GM18861 (cell line): ENCODE results near the gene KCTD3.

Source experiments
- ATAC-seq: cut with Tn5 transposase; IDR thresholded peaks from one replicate; pipeline ENCODE4 v1.9.1; 2021; ENCODE audit not compliant: unreplicated experiment

KCTD3 gene

DNA sequence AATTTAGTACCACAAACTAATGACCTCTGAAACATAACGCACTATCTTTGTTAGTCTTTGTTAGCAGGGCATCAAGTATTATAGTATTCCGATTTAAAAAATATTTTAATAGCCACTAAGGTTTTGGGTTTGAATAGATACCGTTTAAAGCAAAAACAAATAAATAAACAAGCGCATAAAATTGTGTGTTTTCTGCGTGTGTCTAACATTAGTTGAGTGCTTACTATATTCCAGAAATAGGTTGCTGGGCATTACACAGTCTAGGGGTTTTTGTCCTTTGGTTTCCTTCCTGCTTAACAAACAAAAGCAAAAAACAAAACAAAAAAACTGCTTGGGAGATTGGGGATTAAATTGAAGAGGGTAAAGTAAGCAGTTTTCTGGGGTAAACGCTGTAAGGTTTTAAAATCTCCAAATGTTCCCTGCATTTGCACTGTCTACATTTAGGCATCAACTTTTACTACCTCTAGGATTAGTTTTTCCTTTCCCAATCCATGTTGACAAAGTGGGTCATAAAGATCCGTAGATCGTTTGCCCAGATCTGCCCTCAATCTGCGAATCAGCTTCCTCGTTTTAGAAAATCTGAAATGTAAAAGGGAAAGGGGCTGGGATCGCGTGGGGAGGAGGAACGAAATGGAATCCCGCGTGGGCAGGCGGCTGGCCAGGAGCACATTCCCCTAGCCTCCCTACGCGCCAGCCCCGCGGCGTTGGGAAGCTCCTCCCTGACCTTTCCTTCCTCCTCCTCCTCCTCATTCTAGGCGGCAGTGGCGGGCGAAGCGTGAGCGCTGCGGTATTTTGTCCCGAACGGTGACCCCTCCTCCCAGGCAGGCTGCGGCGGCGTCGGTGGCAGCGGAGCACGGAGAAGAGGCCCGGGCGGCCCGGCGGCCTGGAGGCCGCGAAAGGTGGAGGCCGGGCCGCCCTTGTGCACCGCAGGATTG lies at the start of gene KCTD3:
Gene KCTD3 (plus strand): TSS at position 749 of the 935 bp plus-strand sequence. CDS start 382 bp downstream, outside the sequence.
- peak; percentile 47 for ATAC-seq

DNA sequence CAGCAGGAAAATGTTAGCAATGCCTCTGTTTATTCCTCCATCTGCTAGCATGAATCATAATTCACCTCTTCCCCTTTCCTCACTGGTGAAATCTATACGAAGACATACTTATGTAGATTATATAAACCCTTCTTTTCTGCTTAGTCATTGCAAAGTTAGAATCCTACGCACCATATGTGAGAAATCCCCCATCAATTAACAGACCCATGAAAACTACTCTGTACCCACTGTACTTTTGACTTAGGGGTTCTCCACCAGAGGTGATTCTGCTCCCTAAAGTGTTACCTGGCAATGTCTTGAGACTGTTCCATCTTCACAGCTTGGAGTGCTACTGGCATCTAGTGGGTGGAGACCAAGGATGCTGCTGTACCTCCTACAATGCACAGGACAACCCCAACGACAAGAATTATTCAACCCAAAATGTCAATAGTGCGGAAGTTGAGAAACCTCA lies 49.6 kb upstream of the KCTD3 start:
- ATAC-seq, result no peak

GRCh38 chr1:215518594-215518993 lies 48.5 kb upstream of the KCTD3 start:
- no peak for ATAC-seq

- no peak for ATAC-seq
Measured at GRCh38 chr1:215521279-215521678, 45.8 kb upstream of the KCTD3 start.

DNA sequence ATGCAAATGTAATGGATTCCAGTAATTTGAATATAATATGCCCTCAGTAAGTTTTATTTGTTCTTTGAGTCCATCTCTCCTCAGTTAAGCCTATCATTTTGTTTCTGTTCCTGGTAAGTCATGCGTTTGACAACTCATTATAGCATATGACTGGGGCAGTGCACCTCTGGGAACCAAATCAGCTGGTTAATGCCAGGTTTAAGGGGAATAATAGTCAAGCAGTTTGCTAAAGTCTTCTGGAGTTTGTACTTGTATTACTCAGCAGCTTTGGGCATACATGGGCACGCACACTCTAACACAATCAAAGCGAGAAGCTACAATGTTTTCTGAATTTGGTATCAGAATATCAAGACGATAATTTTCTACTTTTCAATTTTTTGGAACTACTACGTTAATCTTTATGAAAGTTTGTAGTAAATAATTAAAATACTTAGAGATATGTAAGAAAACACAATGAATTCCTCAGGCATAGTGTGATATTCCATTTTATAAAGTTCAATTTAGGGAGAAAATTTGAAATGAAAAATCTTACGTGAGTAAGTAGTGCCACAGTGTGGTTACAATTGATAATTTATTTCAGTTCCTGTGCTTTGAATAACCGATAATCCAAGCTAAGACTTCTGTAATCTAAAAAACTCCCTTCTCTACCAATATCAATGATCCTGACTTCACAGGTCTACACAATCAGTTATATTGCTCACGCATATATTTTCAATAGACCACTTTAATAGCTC lies 43.8 kb upstream of the KCTD3 start:
- no peak for ATAC-seq

DNA sequence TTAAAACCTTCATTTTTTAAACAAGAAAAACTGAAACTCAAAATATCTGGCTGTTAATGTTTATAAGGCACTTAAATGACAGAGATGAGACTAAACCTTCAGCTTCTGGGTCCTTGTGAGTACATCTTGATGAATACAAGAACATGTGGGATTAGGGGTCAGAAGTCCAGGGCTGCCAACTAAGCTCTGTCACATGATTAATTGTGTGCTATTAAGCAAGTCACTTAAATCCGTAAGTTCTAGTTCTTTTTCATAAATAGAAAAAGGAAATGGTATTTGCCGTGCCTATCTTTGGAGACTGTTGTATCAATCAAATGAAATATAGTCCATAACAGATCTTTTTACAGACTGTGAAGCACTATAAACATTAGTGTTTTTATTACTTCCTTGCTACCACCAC lies 43.2 kb upstream of the KCTD3 start:
- no peak for ATAC-seq

- ATAC-seq, result peak; percentile 42
Measured at GRCh38 chr1:215526147-215526845, 40.8 kb upstream of the KCTD3 start.

DNA sequence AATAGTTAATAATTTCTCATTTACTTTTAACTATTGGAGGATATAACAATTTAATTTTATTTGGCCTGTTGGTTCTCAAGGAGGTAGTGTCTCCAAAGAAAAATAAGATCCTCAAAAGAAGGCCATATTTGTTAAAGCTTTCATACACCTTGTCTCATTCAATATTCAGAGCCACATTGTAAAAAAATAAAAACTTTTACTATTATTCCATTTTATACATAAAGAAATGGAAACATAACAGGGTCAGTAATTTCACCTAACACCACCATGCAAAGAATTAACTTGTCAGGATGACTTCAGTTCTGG lies 40.3 kb upstream of the KCTD3 start:
- no peak for ATAC-seq

GRCh38 chr1:215529111-215529510 lies 38.0 kb upstream of the KCTD3 start:
- ATAC-seq, result peak; percentile 82

DNA sequence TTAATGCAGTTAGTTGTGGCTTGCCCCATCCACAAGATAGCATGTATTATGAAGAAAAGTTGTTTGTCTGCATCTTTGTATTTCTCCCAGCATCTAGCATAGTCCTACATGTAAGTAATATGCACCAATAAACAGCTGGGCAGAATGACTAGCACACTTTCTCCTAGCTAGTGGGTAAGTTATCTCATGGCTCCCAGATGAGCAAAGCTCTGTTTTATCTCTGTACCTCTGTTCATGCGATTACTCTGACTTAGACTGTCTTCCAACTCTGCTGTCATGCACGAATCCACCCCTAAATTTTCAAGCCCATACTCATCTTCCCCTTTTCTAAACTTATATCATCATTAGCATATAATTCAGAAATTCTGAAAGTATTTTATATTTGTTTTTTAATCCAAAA lies 37.5 kb upstream of the KCTD3 start:
- ATAC-seq, result no peak

GRCh38 chr1:215530401-215530984 lies 36.6 kb upstream of the KCTD3 start:
- ATAC-seq, result no peak

DNA sequence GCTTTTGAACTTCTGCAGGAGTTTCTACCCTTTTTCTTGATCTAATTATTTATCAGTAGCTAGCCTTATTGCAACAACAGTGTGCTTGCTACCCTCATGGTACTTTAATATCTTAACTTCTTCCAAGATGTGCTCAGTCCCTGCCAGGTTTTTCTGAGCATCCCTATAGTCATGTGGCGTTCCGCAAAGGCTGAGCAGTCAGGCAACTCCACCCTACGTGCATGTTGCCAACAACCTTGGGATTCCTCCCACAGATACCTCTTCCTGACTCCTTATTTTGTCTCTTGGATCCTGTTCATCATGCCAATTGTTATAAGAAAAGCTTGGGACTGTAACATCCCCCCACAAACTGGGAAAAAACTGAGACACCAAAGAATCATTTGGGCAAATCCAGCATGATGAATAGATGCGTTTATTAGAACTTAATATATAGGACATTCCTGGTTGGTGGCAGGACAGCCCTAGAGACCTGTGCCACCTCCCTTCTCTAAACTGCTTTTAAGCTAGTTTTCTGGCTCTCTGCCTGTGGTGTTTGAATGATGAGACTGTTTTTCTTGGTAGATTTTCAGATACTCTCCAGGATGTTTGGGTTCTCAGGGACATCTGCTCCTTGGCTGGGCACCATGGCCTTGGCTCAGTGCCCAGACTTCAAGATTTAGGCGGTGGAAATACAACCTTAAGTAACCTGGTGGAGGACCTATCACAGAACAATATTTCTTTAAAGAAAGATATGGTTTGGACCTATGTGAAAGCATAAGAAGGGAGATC lies 27.1 kb upstream of the KCTD3 start:
- ATAC-seq, result no peak

GRCh38 chr1:215542301-215542700 lies 24.8 kb upstream of the KCTD3 start:
- ATAC-seq, result no peak

DNA sequence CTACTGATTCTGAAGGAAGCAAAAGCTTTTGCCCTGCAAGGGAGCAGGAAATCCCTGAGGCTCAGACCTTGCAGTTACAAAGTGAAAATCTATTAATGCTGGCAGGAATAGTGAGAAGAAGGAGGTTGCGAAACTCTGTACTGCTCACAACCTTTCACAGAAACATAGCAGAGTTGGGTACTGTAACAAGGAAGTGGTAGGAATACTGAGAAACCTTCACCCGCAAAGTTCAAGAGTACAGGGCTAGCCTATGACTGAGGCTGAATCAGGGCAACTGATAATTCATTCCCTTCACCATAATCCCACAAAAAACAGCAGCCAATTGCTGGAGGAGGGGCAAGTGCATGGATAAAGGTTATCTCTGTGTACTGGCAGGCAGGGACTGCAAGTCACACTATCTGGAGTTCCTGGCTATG lies 23.9 kb upstream of the KCTD3 start:
- ATAC-seq, result peak; percentile 85

GRCh38 chr1:215543806-215544205 lies 23.3 kb upstream of the KCTD3 start:
- ATAC-seq, result no peak

DNA sequence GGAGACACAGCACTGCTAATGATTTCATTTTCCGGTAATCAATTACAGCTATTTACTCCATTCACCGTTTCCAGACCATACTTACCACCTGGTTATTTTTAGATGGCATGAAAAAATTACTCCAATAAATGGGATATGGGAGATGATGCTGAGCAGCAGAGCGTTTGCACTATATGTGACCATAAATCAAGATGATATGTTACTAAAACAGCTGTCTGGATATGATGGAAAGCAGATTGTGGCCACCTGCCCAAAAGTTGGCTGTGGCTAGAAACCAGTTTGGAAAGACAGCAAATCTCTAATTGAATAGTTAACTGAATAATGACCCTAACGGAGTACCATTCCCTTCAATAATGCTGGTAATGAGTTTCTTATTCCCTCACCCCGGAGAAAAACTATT lies 22.5 kb upstream of the KCTD3 start:
- no peak for ATAC-seq

- no peak for ATAC-seq
Measured at GRCh38 chr1:215545096-215545495, 22.0 kb upstream of the KCTD3 start.

DNA sequence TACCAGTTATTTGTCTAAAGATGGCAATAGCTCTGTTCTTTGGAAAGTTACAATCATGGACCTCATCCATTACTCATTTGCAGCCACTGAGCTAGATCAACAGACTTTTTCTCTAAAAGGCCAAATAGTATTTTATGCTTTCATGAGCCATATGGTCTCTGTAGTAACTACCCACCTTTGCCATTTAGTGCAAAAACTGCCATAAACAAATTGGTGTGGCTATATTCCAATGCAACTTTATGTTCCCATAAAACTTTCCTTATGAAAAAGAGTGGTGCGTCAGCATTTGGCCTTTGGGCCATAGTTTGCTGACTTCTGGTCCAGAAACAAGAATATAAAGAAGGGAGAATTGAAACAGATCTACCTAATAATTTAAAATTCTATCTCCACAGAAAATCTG lies 20.1 kb upstream of the KCTD3 start:
- ATAC-seq, result no peak

DNA sequence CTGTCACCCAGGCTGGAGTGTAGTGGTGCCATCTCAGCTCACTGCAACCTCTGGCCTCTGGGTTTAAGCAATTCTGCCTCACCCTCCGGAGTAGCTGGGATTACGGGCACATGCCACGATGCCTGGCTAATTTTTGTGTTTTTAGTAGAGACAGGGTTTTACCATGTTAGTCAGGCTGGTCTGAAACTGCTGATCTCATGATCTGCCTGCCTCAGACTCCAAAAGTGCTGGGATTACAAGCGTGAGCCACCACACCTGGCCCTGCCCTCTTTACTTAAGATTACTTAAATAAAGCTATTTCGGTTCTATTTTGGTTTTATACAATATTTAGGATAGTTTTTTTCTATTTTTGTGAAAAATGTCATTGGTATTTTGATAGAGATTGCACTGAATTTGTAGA lies 15.3 kb upstream of the KCTD3 start:
- ATAC-seq, result no peak

GRCh38 chr1:215554865-215555264 lies 12.2 kb upstream of the KCTD3 start:
- ATAC-seq, result no peak
